Activated T-cell treated with anti-CD3 and anti-CD28 coated beads, Interleukin-2, amount 50 U/mL, for 48 hours (primary cell): Measurements from ENCODE around the gene IL2RA.
A peak's percentile ranks its signal among the peaks of the same experiment; 100 is the strongest.
"Not testable (repeated sequence)": the region's sequence is repeated elsewhere in the genome, so short reads cannot be mapped to it uniquely, and the experiment has no call there.

ENCODE experiments used
- DNase-seq, 2 experiments: peaks; one replicate each; pipeline ENCODE4 v3.0.0-alpha.2; 2020

Gene IL2RA

DNA sequence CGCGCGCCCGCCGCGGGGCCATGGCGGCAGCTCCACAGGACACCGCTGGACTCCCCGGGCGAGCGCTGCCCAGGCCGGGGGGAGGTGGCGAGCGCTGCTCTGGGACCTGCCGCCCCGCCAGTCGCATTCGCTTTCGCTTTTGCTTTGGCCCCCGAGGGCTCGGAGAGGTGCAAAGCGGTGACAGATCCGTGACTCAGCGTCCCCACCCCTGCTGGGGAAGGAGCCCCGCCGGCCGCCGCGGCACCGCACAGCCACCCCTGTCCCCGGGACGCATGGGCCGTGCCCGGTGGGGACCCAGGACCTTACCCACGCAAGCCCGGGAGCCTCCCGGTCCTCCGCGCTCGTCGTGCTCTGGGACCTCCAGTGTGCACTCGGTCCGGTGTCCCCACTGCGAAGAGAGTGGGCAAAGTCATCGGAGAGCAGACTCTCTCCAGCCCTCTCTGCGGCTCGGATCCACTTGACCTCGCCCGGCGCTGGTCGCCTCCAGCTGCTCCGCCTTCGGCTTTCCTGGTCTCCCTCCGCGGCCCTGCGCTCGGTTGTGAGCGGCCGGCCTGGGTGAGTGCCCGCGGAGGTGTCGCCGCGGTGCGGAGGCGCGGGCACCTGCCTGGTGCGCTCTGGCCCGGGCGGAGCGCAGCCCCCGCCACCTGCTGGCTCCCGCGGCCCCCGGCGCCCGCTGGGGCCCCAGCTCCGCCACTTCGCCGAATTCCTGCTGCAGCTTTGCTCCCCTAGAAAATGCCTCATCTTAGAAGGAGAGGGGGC, 84.5 kb downstream of the IL2RA start, which contains the start of gene IL15RA:
TSS of gene IL15RA (minus strand) at position 73 of the 759 bp plus-strand sequence. CDS start at position 22, 51 bp downstream.
- peak; percentile 89 to 93 for DNase-seq

- peak; percentile 75 to 78 for DNase-seq
Measured at GRCh38 chr10:5976512-5977470, 85.4 kb downstream of the IL2RA start.

GRCh38 chr10:5975641-5976473, 86.3 kb downstream of the IL2RA start:
- peak; percentile 70 to 77 for DNase-seq

GRCh38 chr10:5973069-5973468, 89.1 kb downstream of the IL2RA start:
- DNase-seq = peak in 1 of 2 experiments; percentile 1

DNA sequence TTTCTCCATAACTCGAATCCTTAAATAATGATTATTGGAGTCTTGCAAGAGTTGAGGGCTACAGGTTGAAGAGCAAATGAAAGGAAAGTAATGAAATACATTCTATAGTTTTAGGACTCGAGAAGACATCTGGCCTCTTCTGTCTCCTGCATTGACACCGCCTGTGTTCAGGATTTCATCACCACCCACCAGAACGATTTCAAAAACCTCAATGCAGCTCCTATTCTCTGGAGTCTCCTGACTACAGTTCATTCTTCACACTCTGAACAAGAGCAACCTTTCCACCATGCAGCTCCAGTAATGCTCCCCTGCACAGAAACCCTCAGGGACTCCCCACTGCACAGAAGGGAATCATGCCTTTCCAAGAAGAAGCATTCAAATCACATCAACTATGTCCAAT, 90.3 kb downstream of the IL2RA start:
- DNase-seq = peak in 1 of 2 experiments; percentile 13

GRCh38 chr10:5971315-5971832, 90.8 kb downstream of the IL2RA start:
- peak; percentile 29 to 44 for DNase-seq

DNA sequence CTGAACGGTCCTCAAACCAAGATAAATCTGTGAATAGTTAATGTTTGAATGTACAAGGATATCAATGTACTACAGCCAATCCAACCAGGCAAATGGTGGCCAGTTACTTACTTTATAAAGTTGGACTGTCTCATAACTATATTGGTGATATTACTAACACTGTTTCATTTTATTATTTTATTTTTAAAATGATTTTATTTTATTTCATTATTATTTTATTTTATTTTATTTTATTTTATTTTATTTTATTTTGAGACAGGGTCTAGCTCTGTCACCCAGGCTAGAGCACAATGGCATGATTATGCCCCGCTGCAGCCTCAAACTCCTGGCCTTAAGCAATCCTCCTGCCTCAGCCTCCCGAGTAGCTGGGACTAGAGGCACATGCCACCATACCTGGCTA, 91.6 kb downstream of the IL2RA start:
- peak in 1 of 2 experiments; percentile 2 for DNase-seq

DNA sequence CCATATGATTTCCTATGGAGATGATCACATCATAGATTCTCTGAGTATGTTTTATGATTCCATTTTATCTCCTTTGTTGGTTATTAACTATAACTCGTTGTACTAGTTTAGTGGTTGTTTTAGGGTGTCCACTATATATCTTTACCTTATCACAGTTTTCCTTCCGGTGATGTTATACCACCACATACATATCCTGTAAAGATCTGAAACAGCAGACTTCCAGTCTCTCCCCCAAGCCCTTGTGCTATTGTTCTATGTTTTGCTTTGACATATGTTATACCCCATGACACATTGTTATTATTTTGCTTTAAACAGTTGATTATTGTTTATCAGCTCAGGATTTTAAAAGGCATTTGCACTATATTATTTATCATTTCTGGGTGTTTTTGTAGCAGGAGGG, 92.1 kb downstream of the IL2RA start:
- DNase-seq = no peak

- no peak for DNase-seq
Measured at GRCh38 chr10:5968681-5969453, 93.3 kb downstream of the IL2RA start.

DNA sequence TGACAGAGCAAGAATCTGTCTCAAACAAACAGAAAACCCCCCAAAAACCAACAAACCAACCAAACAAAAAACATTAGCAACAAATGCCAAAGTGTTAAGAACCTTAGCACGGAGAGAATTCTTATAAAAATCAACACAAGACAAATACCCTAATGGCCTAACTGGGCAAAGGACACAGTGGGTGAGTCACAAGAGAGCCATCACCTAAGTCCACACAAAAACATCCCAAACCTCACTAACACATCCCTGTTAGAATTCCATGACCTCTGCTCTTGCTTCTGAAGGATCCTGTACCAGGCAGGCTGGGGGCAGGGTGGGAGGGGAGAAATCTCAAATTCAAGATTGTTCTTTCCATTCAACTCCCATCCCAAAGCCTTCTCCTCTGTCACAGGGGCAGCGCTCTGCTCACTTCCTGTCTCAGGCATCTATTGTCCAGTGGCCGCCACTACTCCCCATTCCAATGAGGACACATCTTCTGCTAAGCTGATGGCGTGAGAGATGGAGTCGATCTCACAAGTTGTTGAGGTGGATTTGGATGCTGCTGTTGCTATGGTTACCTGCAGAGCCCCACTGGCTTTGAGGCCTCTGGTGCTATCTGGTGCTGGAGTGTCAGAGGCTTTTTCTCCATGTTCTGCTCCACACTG, 94.0 kb downstream of the IL2RA start:
- DNase-seq = peak in 1 of 2 experiments; percentile 11

GRCh38 chr10:5965266-5965665, 96.9 kb downstream of the IL2RA start:
- DNase-seq = no peak

GRCh38 chr10:5964736-5965135, 97.4 kb downstream of the IL2RA start:
- DNase-seq = no peak

- no peak for DNase-seq
Measured at GRCh38 chr10:5963591-5963990, 98.6 kb downstream of the IL2RA start.

GRCh38 chr10:5963071-5963470, 99.1 kb downstream of the IL2RA start:
- no peak for DNase-seq

DNA sequence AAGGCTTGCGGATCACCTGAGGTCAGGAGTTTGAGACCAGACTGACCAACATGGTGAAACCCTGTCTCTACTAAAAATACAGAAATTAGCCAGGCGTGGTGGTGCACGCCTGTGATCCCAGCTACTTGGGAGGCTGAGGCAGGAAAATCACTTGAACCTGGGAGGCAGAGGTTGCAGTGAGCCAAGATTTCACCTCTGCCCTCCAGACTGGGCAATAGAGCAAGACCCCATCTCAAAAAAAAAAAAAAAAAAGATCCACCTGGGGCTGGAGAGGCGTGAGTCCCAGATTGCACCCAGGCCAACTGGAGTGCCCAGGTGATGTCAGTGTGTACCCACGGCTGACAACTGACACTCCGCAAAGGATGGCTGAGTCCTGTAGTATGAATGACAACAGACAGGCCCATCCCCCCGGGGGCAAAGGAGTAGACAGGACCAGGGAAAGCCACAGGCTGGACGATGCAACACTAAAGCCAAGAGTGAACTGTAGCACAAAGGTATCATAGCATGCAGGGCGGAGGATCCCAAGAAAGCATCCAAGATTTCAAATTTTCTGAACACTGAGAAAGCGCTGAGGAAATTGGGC, 99.7 kb downstream of the IL2RA start:
- not testable (repeated sequence) for DNase-seq

- DNase-seq = no peak
Measured at GRCh38 chr10:5961405-5962100, 100.6 kb downstream of the IL2RA start.

DNA sequence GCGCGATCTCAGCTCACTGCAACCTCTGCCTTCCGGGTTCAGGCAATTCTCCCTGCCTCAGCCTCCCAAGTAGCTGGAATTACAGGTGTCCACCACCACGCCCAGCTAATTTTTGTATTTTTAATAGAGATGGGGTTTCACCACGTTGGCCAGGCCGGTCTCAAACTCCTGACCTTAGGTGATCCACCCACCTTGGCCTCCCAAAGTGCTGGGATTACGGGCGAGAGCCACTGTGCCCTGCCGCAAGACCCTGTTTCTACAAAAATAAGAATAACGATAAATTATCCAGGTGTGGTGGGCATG, 101.2 kb downstream of the IL2RA start:
- DNase-seq = not testable (repeated sequence)
